ENCODE data around the gene CDC42BPG. TPM values are rescaled to one million over a fixed set of nuclear protein-coding genes. Genes with fewer than 3 reads are reported as not detected.

The CDC42BPG gene
- total RNA-seq, 2 donors from 2014 or later: 0.61 to 0.76 TPM

- no peaks in the 10 kb centered on the region for H3K9me3 Mint-ChIP-seq
- peak overlapping the region; percentile 77 to 87 for H3K27ac Mint-ChIP-seq
- no peak for DNase-seq (ENCODE audit: low spot score in 2 of 2)
- ATAC-seq: no peak
- H3K36me3 Mint-ChIP-seq: peaks cover 13 to 16% of the 10 kb centered on the region in 2 donors
Measured at GRCh38 chr11:64881476-64881875, 37.0 kb upstream of the CDC42BPG start.

DNA sequence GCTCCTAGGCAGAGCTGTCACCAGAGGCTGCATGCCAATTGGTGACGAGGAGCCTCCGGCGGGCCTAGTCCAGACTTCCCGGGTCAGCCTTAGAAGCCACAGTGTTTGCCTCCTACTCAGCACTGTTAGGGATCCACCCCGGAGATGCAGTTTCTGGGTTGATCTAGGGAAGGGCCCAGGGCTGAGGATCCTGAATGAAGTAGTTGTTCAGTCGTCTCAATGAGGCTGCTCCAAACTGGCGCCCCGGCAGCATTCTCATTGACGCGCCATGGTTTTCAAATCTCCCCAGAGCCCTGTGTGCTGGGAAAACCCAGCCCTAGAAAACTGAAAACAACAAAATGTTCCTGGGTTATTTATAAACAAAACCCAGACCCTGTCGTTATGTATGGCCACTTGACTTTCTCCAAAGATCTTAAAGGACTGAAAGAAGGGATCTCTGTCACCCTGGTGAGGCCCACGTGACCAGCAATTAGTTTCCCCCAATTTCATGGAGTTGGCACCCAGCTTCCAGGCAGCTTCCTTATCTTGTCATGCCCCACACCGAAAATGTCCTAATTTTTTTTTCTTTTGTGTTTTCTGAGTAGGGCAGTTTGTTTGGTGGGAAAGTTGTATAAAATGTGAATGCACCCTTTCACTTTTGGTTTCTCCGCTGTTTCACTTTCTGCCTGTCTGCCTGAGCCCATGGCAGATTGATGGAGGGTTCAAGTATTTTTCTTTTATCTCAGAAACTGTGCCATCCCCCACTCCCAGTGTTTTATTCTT lies 36.0 kb upstream of the CDC42BPG start:
- Mint-ChIP-seq H3K9me3 (no peaks in the 10 kb centered on the region), H3K27ac (peak overlapping the region; percentile 87 to 94), H3K36me3 (peaks cover 23 to 27% of the 10 kb centered on the region in 2 donors)
- ATAC-seq (no peak), DNase-seq (ENCODE audit: low spot score in 2 of 2) (no peak)

DNA sequence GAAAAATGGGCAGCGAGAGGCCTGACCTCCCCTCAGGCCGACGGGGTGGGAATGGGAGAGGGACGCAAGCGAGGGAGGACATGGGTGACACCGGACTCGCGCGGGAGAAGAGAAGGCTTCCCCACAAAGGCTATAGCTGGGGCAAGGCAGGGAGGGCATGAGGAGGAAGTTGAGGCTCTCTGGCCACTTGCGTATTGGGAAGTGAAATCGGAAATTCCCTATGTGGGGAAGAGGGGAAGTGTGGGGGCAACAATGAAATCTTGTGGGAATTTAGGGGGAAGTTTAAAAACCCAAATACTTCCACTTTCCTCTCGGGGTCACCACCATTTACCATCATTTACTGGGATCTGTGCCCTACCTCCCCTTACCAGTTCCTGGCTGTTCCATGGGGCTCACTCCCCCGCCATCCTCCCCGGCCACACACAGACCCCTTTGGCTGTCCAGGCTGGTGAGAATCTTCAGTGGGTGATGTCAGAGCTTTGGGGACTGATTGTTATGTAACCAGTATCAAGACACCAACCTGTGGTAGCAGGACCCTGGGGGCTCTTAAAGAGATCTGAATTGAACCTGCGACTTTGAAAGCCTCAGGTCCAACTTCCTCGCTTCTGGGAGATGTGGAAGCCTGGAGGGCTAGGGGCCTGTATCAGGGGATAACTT lies 34.9 kb upstream of the CDC42BPG start:
- DNase-seq (ENCODE audit: low spot score in 2 of 2) (no peak), ATAC-seq (no peak)
- Mint-ChIP-seq H3K36me3 (peaks cover 34 to 37% of the 10 kb centered on the region in 2 donors), H3K9me3 (no peaks in the 10 kb centered on the region), H3K27ac (peak overlapping the region; percentile 87 to 94)

- Mint-ChIP-seq H3K36me3 (peaks cover 38 to 40% of the 10 kb centered on the region in 2 donors), H3K9me3 (no peaks in the 10 kb centered on the region), H3K27ac (peak within 1 kb of the TSS; percentile 87 to 97)
- ATAC-seq (peak; percentile 76 to 79), DNase-seq (ENCODE audit: low spot score in 2 of 2) (peak; percentile 99)
Measured at GRCh38 chr11:64878494-64879243, 34.2 kb upstream of the CDC42BPG start, which contains the start of gene EHD1. TSS of gene EHD1 (minus strand) at chr11:64878621. CDS start at chr11:64878464, 157 bp downstream.

- no peak for ATAC-seq
Measured at GRCh38 chr11:64878223-64878493, 33.7 kb upstream of the CDC42BPG start.

DNA sequence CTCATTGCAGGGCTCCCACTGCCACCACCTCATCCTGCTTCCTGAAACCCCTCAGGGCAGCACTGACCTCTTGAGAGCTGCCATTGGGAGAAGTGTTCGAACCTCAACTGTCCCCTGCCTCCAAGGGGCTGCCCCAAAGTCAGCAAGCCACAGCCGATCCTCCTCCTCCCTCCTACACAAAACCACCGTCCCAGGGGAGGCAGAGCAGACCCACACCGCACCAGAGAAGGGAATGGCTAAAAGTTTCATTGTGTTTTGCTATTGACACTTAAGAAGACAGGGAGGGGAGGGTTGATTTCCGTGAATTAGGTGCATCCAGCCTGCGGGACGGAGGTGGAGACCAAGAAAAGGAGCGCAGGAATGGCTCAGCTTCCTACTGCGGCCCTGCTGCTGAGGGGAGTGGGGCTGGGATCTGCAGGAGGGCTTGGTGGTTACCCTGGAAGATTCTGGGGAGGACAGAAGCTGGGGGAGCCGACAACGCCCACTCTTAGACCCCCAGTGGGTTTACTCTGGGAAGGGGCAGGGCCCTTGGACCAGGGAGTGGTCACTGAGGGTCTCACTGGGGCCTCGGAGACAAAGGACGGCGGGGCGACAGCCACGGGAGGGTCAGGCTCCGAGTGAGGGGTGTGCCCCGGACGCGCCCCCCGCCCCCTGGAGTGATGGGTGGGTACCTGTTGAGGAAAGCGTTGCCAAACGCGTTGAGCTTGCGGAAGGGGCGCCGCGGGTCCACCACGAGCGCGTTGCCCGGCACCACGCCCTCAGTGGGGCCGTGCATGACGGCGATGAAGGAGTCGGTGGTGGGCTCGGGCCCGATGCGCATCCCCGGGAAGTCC lies 33.2 kb upstream of the CDC42BPG start:
- Mint-ChIP-seq H3K9me3 (no peaks in the 10 kb centered on the region), H3K27ac (peak overlapping the region; percentile 87 to 97), H3K36me3 (peaks cover 43 to 45% of the 10 kb centered on the region in 2 donors)
- ATAC-seq (peak; percentile 8 to 38), DNase-seq (ENCODE audit: low spot score in 2 of 2) (peak in 1 of 2 donors; percentile 76)

More at GRCh38 chr11:64878223-64878493, 33.7 kb upstream of the CDC42BPG start:
- DNase-seq (ENCODE audit: low spot score in 2 of 2): no peak
- Mint-ChIP-seq H3K27ac (peak overlapping the region; percentile 87 to 97), H3K36me3 (peaks cover 38 to 40% of the 10 kb centered on the region in 2 donors), H3K9me3 (no peaks in the 10 kb centered on the region)

DNA sequence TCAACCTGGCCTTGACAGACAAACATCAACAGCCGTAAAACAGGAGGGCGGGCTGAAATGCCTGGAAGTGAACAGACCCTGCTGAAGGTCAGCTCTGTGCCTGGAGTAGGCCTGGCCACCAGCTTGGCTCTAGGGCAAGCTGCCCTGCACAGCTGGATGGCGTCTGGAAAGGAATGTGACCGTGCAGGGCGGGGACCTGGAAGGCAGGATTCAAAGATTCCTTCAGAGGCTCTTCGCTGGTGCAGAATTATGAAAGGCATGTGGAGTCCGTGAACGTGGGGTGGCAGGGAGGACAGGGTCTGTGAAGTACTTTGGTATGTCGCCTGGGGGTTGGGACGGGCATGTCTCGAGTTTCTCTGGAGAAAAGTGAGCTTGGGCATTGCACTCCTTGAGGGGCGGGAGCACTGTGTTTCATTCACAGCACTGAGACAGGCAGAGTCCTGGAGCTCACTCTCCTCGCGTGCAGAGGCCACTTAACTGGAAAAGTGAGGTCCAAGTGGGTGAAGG lies 32.4 kb upstream of the CDC42BPG start:
- no peak for DNase-seq (ENCODE audit: low spot score in 2 of 2)
- peak overlapping the region; percentile 87 to 97 for H3K27ac Mint-ChIP-seq
- H3K36me3 Mint-ChIP-seq: peaks cover 44 to 48% of the 10 kb centered on the region in 2 donors
- no peak for ATAC-seq
- H3K9me3 Mint-ChIP-seq: no peaks in the 10 kb centered on the region

- H3K36me3 Mint-ChIP-seq: peaks cover 49 to 52% of the 10 kb centered on the region in 2 donors
- ATAC-seq (peak; percentile 10 to 38), DNase-seq (ENCODE audit: low spot score in 2 of 2) (no peak)
- no peaks in the 10 kb centered on the region for H3K9me3 Mint-ChIP-seq
- peak overlapping the region; percentile 77 to 87 for H3K27ac Mint-ChIP-seq
Measured at GRCh38 chr11:64876229-64876750, 31.8 kb upstream of the CDC42BPG start.

GRCh38 chr11:64875369-64876228 lies 31.1 kb upstream of the CDC42BPG start:
- DNase-seq (ENCODE audit: low spot score in 2 of 2): no peak
- peak overlapping the region; percentile 36 to 87 for H3K27ac Mint-ChIP-seq
- no peaks in the 10 kb centered on the region for H3K9me3 Mint-ChIP-seq
- no peak for ATAC-seq
- H3K36me3 Mint-ChIP-seq: peaks cover 52 to 55% of the 10 kb centered on the region in 2 donors

- Mint-ChIP-seq H3K27ac (peak overlapping the region in 1 of 2 donors; percentile 68), H3K9me3 (no peaks in the 10 kb centered on the region), H3K36me3 (peaks cover 52 to 63% of the 10 kb centered on the region in 2 donors)
- ATAC-seq (no peak), DNase-seq (ENCODE audit: low spot score in 2 of 2) (no peak)
Measured at GRCh38 chr11:64874308-64875240, 30.1 kb upstream of the CDC42BPG start.

DNA sequence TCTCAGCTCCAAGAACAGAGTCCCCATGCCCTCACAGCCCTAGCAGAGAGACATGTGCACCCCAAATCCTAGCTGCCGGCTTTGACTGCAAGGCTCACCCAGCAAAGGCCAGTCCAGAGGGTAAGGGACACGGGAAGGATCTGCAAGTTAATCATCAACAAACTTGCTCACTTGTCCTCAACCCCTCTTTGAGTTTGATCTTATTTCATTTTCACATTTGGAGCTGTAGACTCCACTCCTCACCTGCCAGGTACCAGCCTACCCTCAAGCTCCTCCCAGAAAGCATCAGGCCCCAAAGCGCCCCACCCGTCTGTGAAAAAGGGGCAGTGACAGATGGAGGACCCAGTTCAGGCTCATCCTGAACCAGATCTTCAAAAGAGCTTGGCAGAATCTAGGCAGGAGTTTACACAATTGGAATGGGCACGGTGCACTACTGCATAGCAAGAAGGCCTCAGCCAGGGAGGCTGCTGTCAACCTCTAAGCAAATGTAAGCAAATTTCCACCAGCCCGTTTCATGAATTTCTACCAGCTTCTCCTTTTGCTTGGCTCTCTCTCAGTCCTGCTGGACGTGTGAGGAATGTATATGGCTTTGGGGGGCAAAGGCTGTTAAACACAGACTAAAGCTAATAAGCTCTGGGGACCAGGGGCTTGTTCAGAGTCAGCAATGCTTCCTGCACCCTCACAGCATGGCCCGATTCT lies 28.5 kb upstream of the CDC42BPG start:
- H3K27ac Mint-ChIP-seq: no peak overlapping the region
- ATAC-seq: no peak
- H3K9me3 Mint-ChIP-seq: no peaks in the 10 kb centered on the region
- DNase-seq (ENCODE audit: low spot score in 2 of 2): no peak
- H3K36me3 Mint-ChIP-seq: peaks cover 60 to 62% of the 10 kb centered on the region in 2 donors

GRCh38 chr11:64871492-64871891 lies 27.0 kb upstream of the CDC42BPG start:
- Mint-ChIP-seq H3K27ac (peak overlapping the region; percentile 25 to 89), H3K9me3 (no peaks in the 10 kb centered on the region), H3K36me3 (peaks cover 53 to 57% of the 10 kb centered on the region in 2 donors)
- ATAC-seq (no peak), DNase-seq (ENCODE audit: low spot score in 2 of 2) (no peak)

DNA sequence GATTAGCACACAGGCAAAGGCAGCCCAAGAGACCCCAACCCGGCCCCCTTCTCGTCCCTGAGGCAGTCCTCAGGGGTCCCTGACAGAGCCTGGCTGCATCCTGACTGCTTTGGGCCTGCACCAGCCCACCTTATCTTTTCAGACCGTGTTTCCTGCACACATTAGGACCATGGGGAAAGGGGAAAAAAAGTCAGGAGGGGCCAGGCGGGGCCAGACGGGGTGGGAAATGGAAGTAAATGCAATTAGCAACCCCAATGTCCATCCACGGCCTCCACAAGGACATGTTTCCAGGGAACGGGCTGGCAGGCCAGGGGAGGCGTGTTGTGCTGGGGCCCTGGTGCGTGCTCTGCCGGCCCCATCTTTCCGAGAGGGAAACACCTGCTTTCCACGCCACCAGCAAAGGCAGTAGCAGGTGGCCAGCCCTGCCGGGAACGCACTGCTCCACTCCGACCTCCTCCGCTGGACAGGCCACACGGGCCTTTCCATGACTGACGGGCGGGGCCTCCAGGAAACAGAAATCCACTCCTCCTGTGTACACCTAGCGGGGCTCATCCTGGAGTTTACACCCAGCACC lies 26.5 kb upstream of the CDC42BPG start:
- Mint-ChIP-seq H3K36me3 (peaks cover 51 to 57% of the 10 kb centered on the region in 2 donors), H3K9me3 (no peaks in the 10 kb centered on the region), H3K27ac (peak overlapping the region; percentile 25 to 89)
- no peak for DNase-seq (ENCODE audit: low spot score in 2 of 2)
- ATAC-seq: no peak

Data from activated naive CD4-positive, alpha-beta T cell treated with anti-CD3 and anti-CD28 coated beads, Interleukin-2, amount 50 U/mL, for 72 hours (primary cell).